ENCODE results near the gene NFIA.

- TF ChIP-seq CTCF (IDR thresholded peaks at IDR 0.05), result no peak
- no peak for TF ChIP-seq POLR2A (IDR thresholded peaks at IDR 0.05)
Measured at GRCh38 chr1:61270107-61270506, 187.7 kb downstream of the NFIA start.

All from esophagus squamous epithelium (tissue), 4 donors.